BLaER1 (cell line): ENCODE results near the gene OR52D1.
A peak's percentile ranks its signal among the peaks of the same experiment; 100 is the strongest.

Experiments used
- H3K27ac ChIP-seq: shearing (Covaris generic); formaldehyde crosslinking; 2 replicates; pipeline ENCODE4 v1.8.1; 2022
- H3K27me3 ChIP-seq: shearing (Covaris generic); formaldehyde crosslinking; 2 replicates; pipeline ENCODE4 v1.8.1; 2022
- H3K36me3 ChIP-seq: shearing (Covaris generic); formaldehyde crosslinking; 2 replicates; pipeline ENCODE4 v1.8.1; 2022
- H3K4me1 ChIP-seq: shearing (Covaris generic); formaldehyde crosslinking; 2 replicates; pipeline ENCODE4 v1.8.1; 2022
- H3K4me2 ChIP-seq: shearing (Covaris generic); formaldehyde crosslinking; 2 replicates; pipeline ENCODE4 v1.8.1; 2022
- H3K4me3 ChIP-seq: shearing (Covaris generic); formaldehyde crosslinking; 2 replicates; pipeline ENCODE4 v1.8.1; 2022
- H3K9ac ChIP-seq: shearing (Covaris generic); formaldehyde crosslinking; 2 replicates; pipeline ENCODE4 v1.8.1; 2022
- H3K9me3 ChIP-seq: shearing (Covaris generic); formaldehyde crosslinking; 2 replicates; pipeline ENCODE4 v1.8.1; 2022
- H4K20me1 ChIP-seq: shearing (Covaris generic); formaldehyde crosslinking; 2 replicates; pipeline ENCODE4 v1.8.1; 2022
- Cebpa-rat ChIP-seq: shearing (Covaris generic); IDR thresholded peaks from 2 replicates; pipeline ENCODE4 v1.8.1; 2022

Gene OR52D1

DNA sequence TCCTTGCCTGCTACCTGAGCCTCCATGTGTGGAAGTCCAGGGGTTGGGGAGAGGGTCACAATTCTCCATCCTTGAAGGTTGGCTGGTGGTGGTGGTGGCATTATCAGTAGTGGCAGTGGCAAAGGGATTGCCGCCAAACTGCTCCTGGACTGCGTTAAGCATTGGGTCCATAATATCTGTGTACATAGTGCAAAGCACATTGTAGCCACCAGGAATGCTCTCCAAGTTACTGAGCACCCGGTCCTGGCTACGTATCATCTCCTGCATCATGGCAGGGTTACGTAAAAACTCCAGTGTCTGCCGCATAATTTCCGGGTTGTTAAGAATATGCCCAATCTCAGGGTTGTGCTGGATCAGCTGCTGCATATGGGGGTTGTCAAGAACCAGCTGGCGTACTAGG is 20.1 kb downstream of the OR52D1 start:
- Histone ChIP-seq H3K4me1 (no peaks in the 10 kb centered on the region), H3K27me3 (no peaks in the 10 kb centered on the region), H3K36me3 (no peaks in the 10 kb centered on the region), H3K4me3 (no peak overlapping the region), H3K9ac (no peak overlapping the region), H3K4me2 (no peak overlapping the region), H4K20me1 (no peaks in the 10 kb centered on the region), H3K27ac (no peak overlapping the region), H3K9me3 (no peaks in the 10 kb centered on the region)
- TF ChIP-seq Cebpa-rat, result no peak

DNA sequence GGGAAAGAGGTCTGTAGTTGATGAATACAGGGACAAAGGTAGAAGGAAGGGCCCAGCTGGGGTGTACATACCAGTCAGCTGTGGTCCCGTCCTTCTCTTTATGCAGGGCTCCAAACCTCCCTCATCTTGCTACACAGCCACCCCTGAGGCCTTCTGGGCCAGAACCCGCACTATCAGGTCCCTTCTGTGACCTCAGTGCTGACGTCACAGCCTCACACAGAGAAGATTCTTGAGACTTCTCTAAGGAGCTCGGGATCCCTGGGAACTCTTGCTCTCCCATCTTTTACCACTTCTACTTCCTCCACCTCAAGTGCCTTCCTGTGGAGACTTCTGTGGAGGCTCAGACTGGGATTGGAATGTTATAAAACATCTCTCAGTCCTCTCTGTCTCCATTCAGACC is 21.3 kb downstream of the OR52D1 start, which contains the start of gene UBQLN3:
Gene UBQLN3 (minus strand): TSS at position 155 of the 400 bp plus-strand sequence. CDS start 399 bp downstream, outside the sequence.
- no peak for TF ChIP-seq Cebpa-rat
- Histone ChIP-seq H3K4me1 (no peaks in the 10 kb centered on the region), H3K27me3 (no peaks in the 10 kb centered on the region), H3K9me3 (no peaks in the 10 kb centered on the region), H3K9ac (no peak within 1 kb of the TSS), H3K4me2 (no peak within 1 kb of the TSS), H4K20me1 (no peaks in the 10 kb centered on the region), H3K36me3 (no peaks in the 10 kb centered on the region), H3K4me3 (no peak within 1 kb of the TSS), H3K27ac (no peak within 1 kb of the TSS)

- H3K27me3 ChIP-seq, result no peaks in the 10 kb centered on the region
- no peak overlapping the region for H3K9ac ChIP-seq
- no peaks in the 10 kb centered on the region for H4K20me1 ChIP-seq
- H3K9me3 ChIP-seq, result no peaks in the 10 kb centered on the region
- H3K4me1 ChIP-seq, result no peaks in the 10 kb centered on the region
- H3K4me3 ChIP-seq, result no peak overlapping the region
- H3K4me2 ChIP-seq, result no peak overlapping the region
- TF ChIP-seq Cebpa-rat, result no peak
- no peaks in the 10 kb centered on the region for H3K36me3 ChIP-seq
- H3K27ac ChIP-seq, result no peak overlapping the region
Measured at GRCh38 chr11:5514841-5515240, 26.4 kb downstream of the OR52D1 start.

DNA sequence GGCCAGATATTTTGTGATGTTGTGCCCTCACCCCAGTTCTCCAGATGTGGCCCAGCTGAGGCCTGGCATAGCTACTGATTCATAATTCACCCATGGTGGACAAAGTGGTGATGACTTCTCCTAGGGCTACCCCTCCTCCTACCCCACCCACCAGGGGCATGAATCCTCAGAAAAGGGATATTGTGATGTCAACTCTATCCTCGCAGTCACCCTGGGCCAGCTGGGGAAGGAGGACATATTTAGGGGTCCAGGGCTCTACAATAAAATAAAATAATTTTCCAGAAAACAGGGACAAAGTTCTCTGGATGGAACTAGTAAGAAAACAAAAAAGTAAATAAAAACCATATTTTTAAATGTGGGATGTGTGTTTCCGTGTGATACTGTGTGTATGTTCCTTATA is 28.1 kb downstream of the OR52D1 start, which contains the start of gene UBQLNL:
Gene UBQLNL (minus strand): TSS at position 101 of the 400 bp plus-strand sequence. CDS start 258 bp downstream, outside the sequence.
- H3K4me2 ChIP-seq, result no peak within 1 kb of the TSS
- no peaks in the 10 kb centered on the region for H4K20me1 ChIP-seq
- no peaks in the 10 kb centered on the region for H3K27me3 ChIP-seq
- no peak for TF ChIP-seq Cebpa-rat
- no peak within 1 kb of the TSS for H3K27ac ChIP-seq
- H3K36me3 ChIP-seq, result no peaks in the 10 kb centered on the region
- no peak within 1 kb of the TSS for H3K9ac ChIP-seq
- H3K4me3 ChIP-seq, result no peak within 1 kb of the TSS
- no peaks in the 10 kb centered on the region for H3K9me3 ChIP-seq
- no peaks in the 10 kb centered on the region for H3K4me1 ChIP-seq

- no peak for TF ChIP-seq Cebpa-rat
- H3K4me3 ChIP-seq, result no peak overlapping the region
Measured at GRCh38 chr11:5521540-5521939, 33.1 kb downstream of the OR52D1 start.

DNA sequence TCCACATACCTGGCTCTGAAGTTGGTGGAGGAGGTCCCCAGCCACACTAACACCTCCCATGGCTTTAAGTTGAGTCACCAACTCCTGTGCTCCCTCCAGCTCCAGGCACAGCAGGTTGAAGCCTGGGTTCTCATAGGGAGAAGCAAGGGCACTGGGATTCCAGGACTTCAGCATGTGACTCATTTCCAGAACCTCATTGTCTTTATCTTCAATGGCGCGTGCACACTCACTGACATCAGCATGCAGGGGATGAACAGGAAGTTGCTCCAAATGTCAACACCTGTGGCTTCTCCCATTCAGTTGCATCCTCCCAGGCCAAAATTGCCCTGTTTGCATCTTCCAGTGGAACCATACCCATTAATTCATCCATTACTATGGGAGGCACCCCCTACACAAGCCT is 33.8 kb downstream of the OR52D1 start:
- Histone ChIP-seq H3K4me1 (no peaks in the 10 kb centered on the region), H3K36me3 (no peaks in the 10 kb centered on the region), H3K4me3 (no peak overlapping the region)

More at GRCh38 chr11:5521540-5521939, 33.1 kb downstream of the OR52D1 start:
- Histone ChIP-seq H3K27ac (no peak overlapping the region), H3K36me3 (no peaks in the 10 kb centered on the region), H3K9ac (no peak overlapping the region), H3K27me3 (no peaks in the 10 kb centered on the region), H4K20me1 (no peaks in the 10 kb centered on the region), H3K4me1 (no peaks in the 10 kb centered on the region), H3K4me2 (no peak overlapping the region), H3K9me3 (no peaks in the 10 kb centered on the region)

DNA sequence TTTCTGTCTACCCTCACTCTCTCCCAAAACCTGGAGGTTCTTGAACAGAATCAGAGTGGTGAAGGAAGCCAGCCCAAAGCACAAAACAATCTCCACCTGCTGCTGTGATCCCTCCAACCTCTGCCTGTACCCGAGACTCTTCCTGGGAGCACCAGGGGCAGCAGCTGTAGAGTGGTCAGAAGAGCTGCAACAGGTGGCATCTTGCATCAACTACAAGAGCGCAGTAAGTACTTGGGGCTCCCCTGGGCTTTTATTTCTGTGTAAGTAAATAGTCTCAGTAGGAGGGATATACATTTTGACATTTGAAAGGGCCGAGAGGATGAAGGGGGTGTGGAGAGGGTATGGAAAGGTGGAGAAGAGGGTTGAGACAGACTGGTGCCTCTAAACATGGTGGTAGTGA is 36.3 kb downstream of the OR52D1 start:
- H3K36me3 ChIP-seq, result no peaks in the 10 kb centered on the region
- no peaks in the 10 kb centered on the region for H3K9me3 ChIP-seq
- H3K9ac ChIP-seq, result no peak overlapping the region
- no peak for TF ChIP-seq Cebpa-rat
- no peaks in the 10 kb centered on the region for H4K20me1 ChIP-seq
- H3K4me1 ChIP-seq, result peaks cover 23% of the 10 kb centered on the region
- H3K27ac ChIP-seq, result no peak overlapping the region
- H3K27me3 ChIP-seq, result no peaks in the 10 kb centered on the region
- no peak overlapping the region for H3K4me3 ChIP-seq
- H3K4me2 ChIP-seq, result no peak overlapping the region

More for the DNA sequence above, 33.8 kb downstream of the OR52D1 start:
- no peak for TF ChIP-seq Cebpa-rat
- Histone ChIP-seq H3K4me2 (no peak overlapping the region), H4K20me1 (no peaks in the 10 kb centered on the region), H3K9me3 (no peaks in the 10 kb centered on the region), H3K27ac (no peak overlapping the region), H3K9ac (no peak overlapping the region), H3K27me3 (no peaks in the 10 kb centered on the region)

DNA sequence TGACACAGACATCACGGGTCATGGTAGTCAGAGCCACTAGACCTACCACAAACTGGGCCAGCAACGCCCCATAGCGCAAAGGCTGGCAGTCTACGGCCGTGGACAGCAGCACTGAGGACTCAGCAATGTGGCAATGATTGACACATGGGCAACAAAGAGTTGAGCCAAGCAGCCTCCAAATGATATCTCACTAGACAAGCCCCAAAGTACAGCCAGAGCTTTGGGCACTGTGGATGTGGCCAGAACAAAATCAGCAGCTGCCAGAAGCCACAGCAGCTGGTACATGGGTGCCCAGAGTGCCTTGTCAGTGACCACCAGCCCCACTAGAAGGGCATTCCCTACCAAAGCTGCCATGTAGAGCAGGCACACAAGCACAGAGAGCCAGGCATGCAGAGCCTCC is 39.2 kb downstream of the OR52D1 start:
- Histone ChIP-seq H3K9me3 (no peaks in the 10 kb centered on the region), H3K4me3 (no peak overlapping the region), H4K20me1 (no peaks in the 10 kb centered on the region), H3K36me3 (no peaks in the 10 kb centered on the region), H3K27me3 (no peaks in the 10 kb centered on the region), H3K27ac (peak overlapping the region; percentile 66), H3K4me1 (peaks cover 33% of the 10 kb centered on the region), H3K4me2 (peak overlapping the region; percentile 76), H3K9ac (no peak overlapping the region)
- TF ChIP-seq Cebpa-rat, result no peak

GRCh38 chr11:5528495-5528894 is 40.0 kb downstream of the OR52D1 start:
- TF ChIP-seq Cebpa-rat, result no peak
- H3K4me2 ChIP-seq, result peak overlapping the region; percentile 76

DNA sequence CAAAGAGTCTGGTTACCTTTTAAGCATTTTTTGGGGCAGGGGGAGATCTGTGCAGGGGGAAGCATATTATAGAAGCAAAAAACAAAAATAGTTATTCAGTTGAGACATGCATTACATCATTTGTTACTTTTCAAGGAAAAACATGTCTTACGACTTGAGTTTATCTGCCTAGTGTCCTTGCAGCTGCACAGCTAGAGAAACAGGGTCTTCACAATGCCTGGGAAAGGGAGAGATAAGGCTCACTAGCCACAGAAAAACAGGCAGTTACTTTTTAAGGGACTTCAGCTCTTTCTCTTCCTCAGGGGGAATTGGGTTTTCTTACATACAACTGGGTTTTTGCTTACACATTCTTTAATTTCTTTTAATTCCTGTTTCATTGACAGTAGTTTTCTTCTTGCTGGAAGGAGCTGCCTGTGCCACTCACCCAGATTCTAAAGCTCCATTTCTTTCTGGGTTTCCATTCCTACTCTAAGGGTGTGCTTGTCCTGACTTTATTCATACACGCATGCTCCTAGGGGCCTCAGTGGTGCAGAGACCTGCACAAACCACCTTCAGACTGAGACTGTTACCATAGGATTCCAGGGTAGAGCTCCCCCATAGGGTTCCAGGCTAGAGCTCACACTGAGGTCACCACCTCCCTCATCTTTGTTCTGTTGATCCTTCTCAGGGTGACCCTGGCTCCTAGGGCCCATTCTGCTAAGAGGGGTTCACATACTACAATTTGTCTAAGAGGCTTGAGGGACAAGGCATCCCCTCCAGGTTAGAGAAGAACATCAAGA is 42.8 kb downstream of the OR52D1 start:
- H3K4me1 ChIP-seq, result peaks cover 33% of the 10 kb centered on the region
- no peaks in the 10 kb centered on the region for H3K9me3 ChIP-seq
- TF ChIP-seq Cebpa-rat, result no peak
- H3K4me3 ChIP-seq, result no peak overlapping the region
- no peak overlapping the region for H3K27ac ChIP-seq
- no peaks in the 10 kb centered on the region for H4K20me1 ChIP-seq
- H3K27me3 ChIP-seq, result no peaks in the 10 kb centered on the region
- no peak overlapping the region for H3K4me2 ChIP-seq
- H3K9ac ChIP-seq, result no peak overlapping the region
- no peaks in the 10 kb centered on the region for H3K36me3 ChIP-seq

More at GRCh38 chr11:5528495-5528894, 40.0 kb downstream of the OR52D1 start:
- Histone ChIP-seq H3K4me3 (no peak overlapping the region), H4K20me1 (no peaks in the 10 kb centered on the region), H3K4me1 (peaks cover 33% of the 10 kb centered on the region), H3K27me3 (no peaks in the 10 kb centered on the region), H3K9me3 (no peaks in the 10 kb centered on the region), H3K36me3 (no peaks in the 10 kb centered on the region), H3K9ac (peak overlapping the region; percentile 11; the same call in 1 of the 2 replicates), H3K27ac (peak overlapping the region; percentile 66; the same call in 1 of the 2 replicates)
